IMR-90 (cell line): ENCODE results near the gene SBSN. TPM values are rescaled to one million over a fixed set of nuclear protein-coding genes. Genes with fewer than 3 reads are reported as not detected.

ENCODE experiments used
- ATAC-seq: fragments of 200-7000 bp; cut with Tn5 transposase; 2 replicates; pipeline ENCODE4 v1.9.1; 2020; ENCODE audit warnings: low read depth, mild to moderate bottlenecking, moderate library complexity
- BruUV-seq: library from RNA; stranded (reverse); fragments of 400-500 nt; replicated peaks from 2 replicates; lab custom pipeline; 2021; lab: Mats Ljungman, UMichigan
- CTCF ChIA-PET: fragments of 300-600 bp; formaldehyde crosslinking; extraction: SDS; loops from one replicate; lab custom pipeline; 2021; ENCODE audit warnings: antibody characterized with exemption; lab: Yijun Ruan, JAX
- POLR2A ChIA-PET: fragments of 300-600 bp; sonication (Branson Sonifier 250); formaldehyde crosslinking; loops from one replicate; lab custom pipeline; 2022; ENCODE audit warnings: antibody characterized with exemption; ENCODE audit not compliant: unreplicated experiment; lab: Charles Lee
- DNase-seq: peaks from one replicate; pipeline ENCODE4 v3.0.0; 2013
- H2AFZ ChIP-seq: replicated peaks from 2 replicates; pipeline ENCODE3; 2013; ENCODE audit warnings: low read length, mild to moderate bottlenecking; ENCODE audit not compliant: poor library complexity
- H2AK5ac ChIP-seq: 2 replicates; pipeline ENCODE4 v1.6.1; 2013; ENCODE audit warnings: low read depth, low read length, inconsistent platforms
- H2AK9ac ChIP-seq: replicated peaks from 2 replicates; pipeline ENCODE3; 2013; ENCODE audit warnings: mild to moderate bottlenecking, low read depth, low read length, moderate library complexity; ENCODE audit not compliant: poor library complexity
- H2BK120ac ChIP-seq: 2 replicates; pipeline ENCODE4 v1.6.1; 2013; ENCODE audit warnings: low read depth, low read length, inconsistent platforms
- H2BK15ac ChIP-seq: 3 replicates; pipeline ENCODE4 v1.6.1; 2013; ENCODE audit warnings: low read depth, low read length, inconsistent platforms
- H2BK20ac ChIP-seq: 2 replicates; pipeline ENCODE4 v1.6.1; 2013; ENCODE audit warnings: low read depth, mild to moderate bottlenecking, inconsistent platforms, low read length, moderate library complexity
- H2BK5ac ChIP-seq: 2 replicates; pipeline ENCODE4 v1.6.1; 2013; ENCODE audit warnings: mild to moderate bottlenecking, low read depth, low read length, inconsistent platforms; ENCODE audit not compliant: poor library complexity, severe bottlenecking
- H3K14ac ChIP-seq: replicated peaks from 2 replicates; pipeline ENCODE4 v1.6.1; 2013; ENCODE audit warnings: low read depth, low read length, inconsistent platforms
- H3K18ac ChIP-seq: 2 replicates; pipeline ENCODE4 v1.6.1; 2013; ENCODE audit warnings: low read depth, low read length, control low read depth
- H3K23ac ChIP-seq: 2 replicates; pipeline ENCODE4 v1.6.1; 2013; ENCODE audit warnings: low read depth, low read length, inconsistent platforms
- H3K27ac ChIP-seq: 2 replicates; pipeline ENCODE4 v1.5.1; 2013; ENCODE audit warnings: mild to moderate bottlenecking, control low read depth, low read length; ENCODE audit not compliant: insufficient read depth
- H3K27me3 ChIP-seq: 2 replicates; pipeline ENCODE4 v1.6.1; 2013; ENCODE audit warnings: low read length; ENCODE audit not compliant: control insufficient read depth, insufficient read depth
- H3K36me3 ChIP-seq: 2 replicates; pipeline ENCODE4 v1.6.1; 2013; ENCODE audit warnings: low read length, mixed read lengths; ENCODE audit not compliant: control insufficient read depth, insufficient read depth
- H3K4ac ChIP-seq: 2 replicates; pipeline ENCODE4 v1.6.1; 2013; ENCODE audit warnings: low read depth, low read length, inconsistent platforms
- H3K4me1 ChIP-seq: 2 replicates; pipeline ENCODE4 v1.6.1; 2013; ENCODE audit warnings: low read length, mixed read lengths; ENCODE audit not compliant: control insufficient read depth, insufficient read depth
- H3K4me2 ChIP-seq: 2 replicates; pipeline ENCODE4 v1.6.1; 2013; ENCODE audit warnings: low read depth, mild to moderate bottlenecking, control low read depth, low read length, moderate library complexity
- H3K4me3 ChIP-seq: 2 replicates; pipeline ENCODE4 v1.5.1; 2013; ENCODE audit warnings: low read depth, mild to moderate bottlenecking, control low read depth, low read length, moderate library complexity; ENCODE audit not compliant: insufficient read depth
- H3K56ac ChIP-seq: 2 replicates; pipeline ENCODE4 v1.6.1; 2013; ENCODE audit warnings: low read length, inconsistent platforms; ENCODE audit not compliant: insufficient read depth; ENCODE audit errors: extremely low read depth
- H3K79me1 ChIP-seq, 2 experiments: 2 replicates each; pipeline ENCODE4 v1.6.1; 2013; ENCODE audit warnings: low read length in 2 of 2, inconsistent platforms in 1 of 2, low read depth in 1 of 2
- H3K9ac ChIP-seq: 2 replicates; pipeline ENCODE4 v1.6.1; 2013; ENCODE audit warnings: low read depth, low read length, control low read depth
- H3K9me1 ChIP-seq: 2 replicates; pipeline ENCODE4 v1.6.1; 2013; ENCODE audit warnings: low read length, inconsistent platforms; ENCODE audit not compliant: insufficient read depth
- H3K9me3 ChIP-seq: 2 replicates; pipeline ENCODE4 v1.6.1; 2013; ENCODE audit warnings: low read length; ENCODE audit not compliant: control insufficient read depth, insufficient read depth
- H4K20me1 ChIP-seq: 2 replicates; pipeline ENCODE4 v1.6.1; 2013; ENCODE audit warnings: low read length, inconsistent platforms; ENCODE audit not compliant: insufficient read depth
- H4K5ac ChIP-seq: 2 replicates; pipeline ENCODE4 v1.6.1; 2013; ENCODE audit warnings: mild to moderate bottlenecking, low read depth, low read length, control low read depth
- H4K8ac ChIP-seq, 2 experiments: 2 replicates each; pipeline ENCODE4 v1.6.1; 2013; ENCODE audit warnings: low read depth in 2 of 2, low read length in 2 of 2, control low read depth in 1 of 2, inconsistent platforms in 1 of 2
- H4K91ac ChIP-seq: 2 replicates; pipeline ENCODE4 v1.6.1; 2013; ENCODE audit warnings: low read depth, low read length, inconsistent platforms; ENCODE audit not compliant: insufficient read depth
- CEBPB ChIP-seq: IDR thresholded peaks from 2 replicates; pipeline ENCODE4 v1.6.1; 2012; ENCODE audit warnings: low read depth, low read length, improper control_type of control experiment
- FOS ChIP-seq: fragments of 150-350 bp; IDR thresholded peaks from 2 replicates; pipeline ENCODE4 v1.6.1; 2016; ENCODE audit warnings: low read depth, low read length
- MAFK ChIP-seq: IDR thresholded peaks from 2 replicates; pipeline ENCODE4 v1.6.1; 2012; ENCODE audit warnings: low read depth, low read length, improper control_type of control experiment
- MAZ ChIP-seq: IDR thresholded peaks from 2 replicates; pipeline ENCODE4 v1.6.1; 2012; ENCODE audit warnings: low read depth, mild to moderate bottlenecking, low read length, improper control_type of control experiment, moderate library complexity, borderline replicate concordance
- MXI1 ChIP-seq: IDR thresholded peaks from 2 replicates; pipeline ENCODE4 v1.6.1; 2012; ENCODE audit warnings: low read depth, mild to moderate bottlenecking, low read length, moderate library complexity, borderline replicate concordance
- NFE2L2 ChIP-seq: fragments of 150-350 bp; IDR thresholded peaks from 2 replicates; pipeline ENCODE4 v1.6.1; 2016; ENCODE audit warnings: low read depth, mild to moderate bottlenecking, low read length
- POLR2A ChIP-seq: IDR thresholded peaks from 2 replicates; pipeline ENCODE4 v1.6.1; 2012; ENCODE audit warnings: mild to moderate bottlenecking, low read depth, low read length
- RAD21 ChIP-seq: IDR thresholded peaks from 2 replicates; pipeline ENCODE4 v1.6.1; 2012; ENCODE audit warnings: low read length, improper control_type of control experiment
- RFX5 ChIP-seq: IDR thresholded peaks from 2 replicates; pipeline ENCODE4 v1.8.0; 2012; ENCODE audit warnings: low read depth, mild to moderate bottlenecking, low read length, moderate library complexity
- SMC3 ChIP-seq: fragments of 150-350 bp; IDR thresholded peaks from 2 replicates; pipeline ENCODE4 v1.6.1; 2016; ENCODE audit warnings: low read depth, mild to moderate bottlenecking, antibody characterized with exemption, low read length, moderate library complexity
- USF2 ChIP-seq: fragments of 150-350 bp; IDR thresholded peaks from 2 replicates; pipeline ENCODE4 v1.6.1; 2017; ENCODE audit warnings: mild to moderate bottlenecking, antibody characterized with exemption, low read length, low read depth
- WGBS, 2 experiments: methylation state at CpG; one replicate each; pipeline versions ENCODE4 v1.1.5 to v1.1.7; 2013; ENCODE audit warnings: missing lambda C conversion rate in 2 of 2; ENCODE audit not compliant: insufficient read length in 1 of 2; ENCODE audit errors: extremely low coverage in 2 of 2; 5-methylcytosine and 5-hydroxymethylcytosine counted together
- dilution Hi-C: fragments of 300-500 bp; cut with HindIII; formaldehyde crosslinking; loops from one replicate; pipeline ENCODE4 v1.14.3; 2018; ENCODE audit warnings: low sequenced_read_pairs; ENCODE audit not compliant: unreplicated experiment
- in situ Hi-C: fragments of 300-500 bp; cut with MboI; formaldehyde crosslinking; loops from 3 replicates; pipeline ENCODE4 v1.14.3; 2019; ENCODE audit warnings: low sequenced_read_pairs, inconsistent platforms, mixed read lengths
- intact Hi-C: fragments of 100-400 bp; cut with micrococcal nuclease; formaldehyde crosslinking; loops from 2 replicates; pipeline ENCODE4 v1.10.0; 2022
- polyA plus RNA-seq, 3 experiments: library from polyadenylated mRNA; depleted of rRNA; stranded (reverse); fragments of >200 nt; gene quantifications; 2 replicates each; pipeline ENCODE4 v1.2.3, GENCODE V29; 2012; ENCODE audit warnings: low replicate concordance in 1 of 3
- total RNA-seq: library from RNA; depleted of rRNA; stranded (reverse); fragments of >200 nt; gene quantifications from 2 replicates; pipeline ENCODE4 v1.2.3, GENCODE V29; 2012

SBSN gene
- total and polyA plus RNA-seq, 2 of the 4 experiments (the other 2 are of a cell fraction): 0.72 to 6.4 TPM

GRCh38 chr19:35491836-35492360 is 36.2 kb downstream of the SBSN start:
- no peak overlapping the region for H3K56ac ChIP-seq
- H3K14ac ChIP-seq: no peak overlapping the region
- no peak overlapping the region for H4K8ac ChIP-seq
- H2BK5ac ChIP-seq: no peak overlapping the region
- no peak overlapping the region for H2BK120ac ChIP-seq
- no peaks in the 10 kb centered on the region for H3K4me1 ChIP-seq
- H2BK20ac ChIP-seq: no peak overlapping the region
- DNase-seq (no peak), ATAC-seq (no peak)
- H3K4me3 ChIP-seq: no peak overlapping the region
- no peak for TF ChIP-seq CEBPB
- no peak for TF ChIP-seq USF2
- TF ChIP-seq RAD21: no peak
- no peak for TF ChIP-seq RFX5
- TF ChIP-seq FOS: no peak
- no peak for TF ChIP-seq MXI1
- no peak for TF ChIP-seq MAZ
- no peak for TF ChIP-seq SMC3
- TF ChIP-seq MAFK: no peak
- no peak for TF ChIP-seq NFE2L2
- TF ChIP-seq POLR2A: no peak
- H2AFZ ChIP-seq: no peak overlapping the region
- no peak overlapping the region for H3K4ac ChIP-seq
- H2AK5ac ChIP-seq: no peak overlapping the region
- no peaks in the 10 kb centered on the region for H3K9me3 ChIP-seq
- H4K20me1 ChIP-seq: no peaks in the 10 kb centered on the region
- no peak overlapping the region for H3K9ac ChIP-seq
- no peak overlapping the region for H3K4me2 ChIP-seq
- H3K18ac ChIP-seq: no peak overlapping the region
- in situ Hi-C loops (no loop called here), intact Hi-C loops (no loop called here), dilution Hi-C loops (no loop called here)
- no peak overlapping the region for H3K23ac ChIP-seq
- CTCF ChIA-PET: no interaction called here
- no peak overlapping the region for H4K91ac ChIP-seq
- H3K36me3 ChIP-seq: no peaks in the 10 kb centered on the region
- peaks cover 41% of the 10 kb centered on the region for H3K27me3 ChIP-seq
- H3K79me1 ChIP-seq: no peaks in the 10 kb centered on the region
- H3K27ac ChIP-seq: no peak overlapping the region
- no peak overlapping the region for H2AK9ac ChIP-seq
- no peak overlapping the region for H2BK15ac ChIP-seq
- no peaks in the 10 kb centered on the region for H3K9me1 ChIP-seq
- no CpG with 5 or more reads among the region's 9 CpGs for WGBS, 2 experiments
- H4K5ac ChIP-seq: no peak overlapping the region
- no TSS peak for BruUV-seq
- POLR2A ChIA-PET: interaction anchor here (0.5 kb wide), 1 partner anchor 21 kb away, joined by 3 read pairs; no protein-coding TSS in a partner anchor
